HepG2 (cell line): ENCODE measurements around the gene AP2A2. TPM values are rescaled to one million over a fixed set of nuclear protein-coding genes. Genes with fewer than 3 reads are reported as not detected.

Experiments used
- ATAC-seq: fragments of 200-7000 bp; cut with Tn5 transposase; 3 replicates; pipeline ENCODE4 v1.9.1; 2020; ENCODE audit warnings: mild to moderate bottlenecking, moderate library complexity
- BruUV-seq: library from RNA; stranded (reverse); fragments of 400-500 nt; replicated peaks from 2 replicates; lab custom pipeline; 2021; lab: Mats Ljungman, UMichigan
- CTCF ChIA-PET: fragments of 300-600 bp; formaldehyde crosslinking; extraction: SDS; loops from one replicate; lab custom pipeline; 2021; ENCODE audit warnings: low total read pairs, inconsistent platforms, low intra/inter-chr PET ratio; lab: Yijun Ruan, JAX
- POLR2A ChIA-PET: fragments of 350-600 bp; sonication (Branson Sonifier 250); formaldehyde crosslinking; loops from one replicate; lab custom pipeline; 2020; ENCODE audit warnings: antibody characterized with exemption, inconsistent platforms; lab: Yijun Ruan, JAX
- DNase-seq: peaks from one replicate; pipeline ENCODE4 v3.0.0-alpha.2; 2015; ENCODE audit warnings: low spot score
- FAIRE-seq: peaks from 3 replicates; lab custom pipeline; 2011; peaks lifted over from hg19 to GRCh38; lab: Jason Lieb, UNC
- H2AFZ ChIP-seq: one replicate; pipeline ENCODE4 v1.6.1; 2011; ENCODE audit warnings: low read length, inconsistent platforms
- H3K27ac ChIP-seq: fragments of 300-600 bp; 3 replicates; pipeline ENCODE4 v1.8.0; 2011; ENCODE audit warnings: mixed run types, mild to moderate bottlenecking, mixed read lengths, low read length, inconsistent platforms; ENCODE audit not compliant: insufficient read depth; ENCODE audit errors: extremely low read length
- H3K27me3 ChIP-seq, 2 experiments: fragments of 200-600 bp in 1 of 2; 2 replicates in 1 of 2; 3 replicates in 1 of 2; pipeline versions ENCODE4 v1.6.0 to v1.8.0; 2011; ENCODE audit warnings: low read length in 2 of 2, mild to moderate bottlenecking in 2 of 2, moderate library complexity in 2 of 2, inconsistent platforms in 1 of 2; ENCODE audit not compliant: insufficient read depth in 2 of 2, control insufficient read depth in 1 of 2
- H3K36me3 ChIP-seq, 2 experiments: fragments of 200-600 bp in 1 of 2; replicated peaks in 1 of 2; 2 replicates in 1 of 2; 3 replicates in 1 of 2; pipeline versions ENCODE4 v1.5.1 to v1.8.0; 2011; ENCODE audit warnings: low read length in 2 of 2, inconsistent platforms in 1 of 2; ENCODE audit not compliant: insufficient read depth in 2 of 2, control insufficient read depth in 1 of 2
- H3K4me1 ChIP-seq: 2 replicates; pipeline ENCODE4 v1.5.1; 2012; ENCODE audit warnings: low read length, inconsistent platforms; ENCODE audit not compliant: insufficient read depth
- H3K4me2 ChIP-seq: 2 replicates; pipeline ENCODE4 v1.6.0; 2011; ENCODE audit warnings: low read depth, low read length, inconsistent platforms
- H3K4me3 ChIP-seq, 3 experiments: fragments of 200-600 bp in 1 of 3; sonication (generic), shearing (Covaris generic) in 1 of 3; replicated peaks in 1 of 3; 2 replicates each; pipeline ENCODE4 v1.5.1; 2011 to 2016; ENCODE audit warnings: low read length in 3 of 3, inconsistent platforms in 2 of 3, low read depth in 2 of 3, mild to moderate bottlenecking in 2 of 3, control low read depth in 1 of 3, mixed read lengths in 1 of 3; ENCODE audit not compliant: insufficient read depth in 1 of 3
- H3K79me2 ChIP-seq: one replicate; pipeline ENCODE4 v1.6.1; 2011; ENCODE audit warnings: low read length, inconsistent platforms; ENCODE audit not compliant: insufficient read depth
- H3K9ac ChIP-seq: 2 replicates; pipeline ENCODE4 v1.6.0; 2011; ENCODE audit warnings: mild to moderate bottlenecking, low read depth, low read length, inconsistent platforms; ENCODE audit not compliant: insufficient read depth
- H3K9me3 ChIP-seq: 2 replicates; pipeline ENCODE4 v1.5.1; 2012; ENCODE audit warnings: mild to moderate bottlenecking, low read length
- H4K20me1 ChIP-seq: 2 replicates; pipeline ENCODE4 v1.6.0; 2011; ENCODE audit warnings: inconsistent platforms, mild to moderate bottlenecking, low read length, moderate library complexity; ENCODE audit not compliant: insufficient read depth
- AKAP8 ChIP-seq: sonication (generic); formaldehyde crosslinking; IDR thresholded peaks from 2 replicates; pipeline ENCODE4 v1.5.1; 2020; ENCODE audit warnings: mild to moderate bottlenecking, missing genetic modification reagents
- CBX1 ChIP-seq: IDR thresholded peaks from one replicate; pipeline ENCODE4 v1.6.1; 2016; ENCODE audit warnings: antibody characterized with exemption, low read depth
- KAT8 ChIP-seq: IDR thresholded peaks from 2 replicates; pipeline ENCODE4 v1.6.1; 2016; ENCODE audit warnings: missing genetic modification reagents, missing compliant biosample characterization
- LCORL ChIP-seq, 2 experiments: fragments of 450-650 bp in 1 of 2; sonication (generic) in 1 of 2; formaldehyde crosslinking in 1 of 2; IDR thresholded peaks; 2 replicates each; pipeline versions ENCODE4 v1.5.0 to v1.6.1; 2017 to 2020; ENCODE audit warnings: antibody characterized with exemption in 1 of 2, missing genetic modification reagents in 1 of 2
- NKX3-1 ChIP-seq: sonication (generic); formaldehyde crosslinking; IDR thresholded peaks from 2 replicates; pipeline ENCODE4 v1.5.0; 2020; ENCODE audit warnings: missing genetic modification reagents
- SRF ChIP-seq: IDR thresholded peaks from 2 replicates; pipeline ENCODE4 v1.6.1; 2011; ENCODE audit warnings: mild to moderate bottlenecking, low read depth, low read length, moderate library complexity
- SRSF4 ChIP-seq: fragments of 200-400 bp; formaldehyde crosslinking; IDR thresholded peaks from one replicate; pipeline ENCODE4 v1.6.1; 2018; ENCODE audit warnings: mild to moderate bottlenecking, low read depth, low read length, moderate library complexity; ENCODE audit not compliant: poor library complexity, severe bottlenecking
- ZBTB3 ChIP-seq: sonication (generic); formaldehyde crosslinking; IDR thresholded peaks from 2 replicates; pipeline ENCODE4 v1.4.0; 2020; ENCODE audit warnings: low read depth, mild to moderate bottlenecking, moderate library complexity, missing genetic modification reagents, borderline replicate concordance
- ZNF235 ChIP-seq: sonication (generic); formaldehyde crosslinking; IDR thresholded peaks from 2 replicates; pipeline ENCODE4 v1.8.1; 2023; ENCODE audit warnings: mild to moderate bottlenecking, missing genetic modification reagents, borderline replicate concordance
- ZNF546 ChIP-seq: sonication (generic); formaldehyde crosslinking; conservative IDR thresholded peaks from 2 replicates; pipeline ENCODE4 v1.8.1; 2023; ENCODE audit warnings: mild to moderate bottlenecking, missing genetic modification reagents
- WGBS: methylation state at CpG from one replicate; pipeline ENCODE4 v1.1.6; 2017; ENCODE audit warnings: low lambda C conversion rate; 5-methylcytosine and 5-hydroxymethylcytosine counted together
- in situ Hi-C: cut with HindIII; loops from 2 replicates; pipeline ENCODE4 v1.10.0; 2017; ENCODE audit warnings: low pct_unique_long_range_greater_than_20kb; ENCODE audit not compliant: extremely low pct_ligation_motif_present
- intact Hi-C: fragments of 100-400 bp; cut with micrococcal nuclease; formaldehyde crosslinking; loops from one replicate; pipeline ENCODE4 v1.10.0; 2022; ENCODE audit not compliant: unreplicated experiment
- polyA plus RNA-seq, 8 experiments: library from polyadenylated mRNA; depleted of rRNA in 3 of 8; stranded (reverse) in 7 of 8; unstranded in 1 of 8; fragments of >200 nt; fragmentation: Illumina TruSeq in 4 of 8; extraction: Trizol in 4 of 8; gene quantifications; 2 replicates each; pipeline versions ENCODE4 v1.2.1 to v1.2.3, GENCODE V29; 2011 to 2016; ENCODE audit warnings: low read depth in 4 of 8, missing spikeins in 1 of 8, mixed read lengths in 1 of 8; ENCODE audit not compliant: insufficient read depth in 1 of 8
- total RNA-seq, 5 experiments: library from RNA; depleted of rRNA; stranded (reverse); fragments of >200 nt; fragmentation: Illumina TruSeq; extraction: Trizol; gene quantifications; 2 replicates each; pipeline ENCODE4 v1.2.3, GENCODE V29; 2016; ENCODE audit warnings: low read depth in 1 of 5
- TF ChIP-seq, protein P1 (sequence below), 2 experiments: IDR thresholded peaks; 2 replicates each; pipeline ENCODE4 v1.6.1; 2011 to 2012; ENCODE audit warnings: low read length in 2 of 2, borderline replicate concordance in 1 of 2, low read depth in 1 of 2, mild to moderate bottlenecking in 1 of 2, moderate library complexity in 1 of 2

The AP2A2 gene
- total and polyA plus RNA-seq, 2 of the 13 experiments (the other 11 are each of a cell fraction or from before 2014, with no cell fraction given), result 25.7 to 75.7 TPM

DNA sequence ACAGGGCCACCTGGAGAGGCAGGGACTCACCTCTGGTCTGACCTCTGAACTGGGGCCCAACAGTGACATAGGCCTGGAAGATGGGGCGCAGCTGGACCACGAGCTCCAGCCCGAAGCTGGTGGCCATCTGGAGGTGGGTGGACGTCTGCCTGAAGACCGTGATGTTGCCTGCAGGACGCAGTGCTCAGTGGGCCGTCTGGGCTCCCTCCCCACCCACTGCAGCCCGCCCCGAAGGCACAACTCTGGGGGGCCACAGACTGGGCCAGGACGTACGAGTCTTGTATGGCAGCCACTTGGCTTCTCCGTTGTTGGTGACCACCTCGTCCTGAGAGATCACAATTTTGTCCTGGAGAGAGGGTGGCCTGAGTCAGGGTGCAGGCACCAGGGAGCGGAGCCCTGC is 102.9 kb downstream of the AP2A2 start:
- TF ChIP-seq ZNF235 (CRISPR knock-in tag) (no peak), ZNF546 (no peak), KAT8 (CRISPR knock-in tag) (no peak), AKAP8 (CRISPR knock-in tag) (no peak), NKX3-1 (no peak), LCORL (IDR thresholded peaks at IDR 0.05) (no peak), LCORL (CRISPR knock-in tag; IDR thresholded peaks at IDR 0.05) (no peak), CBX1 (no peak), ZBTB3 (CRISPR knock-in tag) (no peak), SRF (no peak), SRSF4 (no peak)
- TF ChIP-seq, protein P1, sequence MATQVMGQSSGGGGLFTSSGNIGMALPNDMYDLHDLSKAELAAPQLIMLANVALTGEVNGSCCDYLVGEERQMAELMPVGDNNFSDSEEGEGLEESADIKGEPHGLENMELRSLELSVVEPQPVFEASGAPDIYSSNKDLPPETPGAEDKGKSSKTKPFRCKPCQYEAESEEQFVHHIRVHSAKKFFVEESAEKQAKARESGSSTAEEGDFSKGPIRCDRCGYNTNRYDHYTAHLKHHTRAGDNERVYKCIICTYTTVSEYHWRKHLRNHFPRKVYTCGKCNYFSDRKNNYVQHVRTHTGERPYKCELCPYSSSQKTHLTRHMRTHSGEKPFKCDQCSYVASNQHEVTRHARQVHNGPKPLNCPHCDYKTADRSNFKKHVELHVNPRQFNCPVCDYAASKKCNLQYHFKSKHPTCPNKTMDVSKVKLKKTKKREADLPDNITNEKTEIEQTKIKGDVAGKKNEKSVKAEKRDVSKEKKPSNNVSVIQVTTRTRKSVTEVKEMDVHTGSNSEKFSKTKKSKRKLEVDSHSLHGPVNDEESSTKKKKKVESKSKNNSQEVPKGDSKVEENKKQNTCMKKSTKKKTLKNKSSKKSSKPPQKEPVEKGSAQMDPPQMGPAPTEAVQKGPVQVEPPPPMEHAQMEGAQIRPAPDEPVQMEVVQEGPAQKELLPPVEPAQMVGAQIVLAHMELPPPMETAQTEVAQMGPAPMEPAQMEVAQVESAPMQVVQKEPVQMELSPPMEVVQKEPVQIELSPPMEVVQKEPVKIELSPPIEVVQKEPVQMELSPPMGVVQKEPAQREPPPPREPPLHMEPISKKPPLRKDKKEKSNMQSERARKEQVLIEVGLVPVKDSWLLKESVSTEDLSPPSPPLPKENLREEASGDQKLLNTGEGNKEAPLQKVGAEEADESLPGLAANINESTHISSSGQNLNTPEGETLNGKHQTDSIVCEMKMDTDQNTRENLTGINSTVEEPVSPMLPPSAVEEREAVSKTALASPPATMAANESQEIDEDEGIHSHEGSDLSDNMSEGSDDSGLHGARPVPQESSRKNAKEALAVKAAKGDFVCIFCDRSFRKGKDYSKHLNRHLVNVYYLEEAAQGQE (IDR thresholded peaks at IDR 0.05; ENCODE audit: borderline replicate concordance in 1 of 2, low read depth in 1 of 2, low read length in 2 of 2), result no peak
- H3K4me2 ChIP-seq, result no peak overlapping the region
- H2AFZ ChIP-seq, result no peak overlapping the region
- no peak for ATAC-seq
- ChIA-PET POLR2A (no interaction called here), CTCF (no interaction called here)
- no peak for FAIRE-seq
- no peaks in the 10 kb centered on the region for H3K79me2 ChIP-seq
- in situ Hi-C loops, result no loop called here
- no peaks in the 10 kb centered on the region for H3K9me3 ChIP-seq
- H3K27me3 ChIP-seq, result peaks cover 20 to 42% of the 10 kb centered on the region in 2 experiments; a peak in 4 of 5 replicates
- H3K36me3 ChIP-seq, result no peaks in the 10 kb centered on the region
- no peak overlapping the region for H3K4me3 ChIP-seq
- H3K4me1 ChIP-seq, result peaks cover 7% of the 10 kb centered on the region; the same call in 1 of the 2 replicates
- WGBS, result 12% methylated on average over 4 of the region's 14 CpGs
- no peak overlapping the region for H3K27ac ChIP-seq
- no peaks in the 10 kb centered on the region for H4K20me1 ChIP-seq
- no TSS peak for BruUV-seq
- H3K9ac ChIP-seq, result no peak overlapping the region
- no peak for DNase-seq
- intact Hi-C loops, result no loop called here
